ENCODE data around the gene SRP14.
"Not testable (repeated sequence)": the region's sequence is repeated elsewhere in the genome, so short reads cannot be mapped to it uniquely, and the experiment has no call there.

The SRP14 gene

DNA sequence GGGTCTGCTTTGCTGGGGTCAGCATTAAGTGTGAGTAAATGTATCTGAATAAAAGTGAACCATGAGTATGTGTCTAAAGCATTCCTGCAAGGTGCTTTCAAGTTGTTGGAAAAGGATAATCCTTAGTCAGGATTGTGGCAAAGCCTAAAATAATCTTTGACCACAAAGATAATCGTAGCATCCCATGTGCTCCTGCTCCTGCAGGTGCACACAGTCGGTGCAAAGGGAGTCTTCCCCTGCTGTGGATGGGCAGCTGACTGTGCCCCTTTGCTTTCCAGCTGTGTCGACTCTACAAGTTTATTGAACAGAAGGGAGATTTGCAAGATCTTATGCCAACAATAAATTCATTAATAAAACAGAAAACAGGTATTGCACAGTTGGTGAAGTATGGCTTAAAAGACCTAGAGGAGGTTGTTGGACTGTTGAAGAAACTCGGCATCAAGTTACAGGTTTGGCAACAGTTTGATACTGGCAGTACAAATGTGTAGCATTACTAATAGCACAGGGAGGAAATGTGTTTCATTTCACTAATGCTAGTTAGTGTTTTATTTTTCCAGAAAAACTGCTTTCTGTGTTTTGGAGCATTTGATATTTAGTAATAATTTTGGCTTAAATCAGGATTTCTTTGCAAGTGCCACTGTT is 22.6 kb downstream of the SRP14 start:
- DNase-seq: no peak

GRCh38 chr15:40014390-40014789 is 24.6 kb downstream of the SRP14 start:
- DNase-seq: no peak

DNA sequence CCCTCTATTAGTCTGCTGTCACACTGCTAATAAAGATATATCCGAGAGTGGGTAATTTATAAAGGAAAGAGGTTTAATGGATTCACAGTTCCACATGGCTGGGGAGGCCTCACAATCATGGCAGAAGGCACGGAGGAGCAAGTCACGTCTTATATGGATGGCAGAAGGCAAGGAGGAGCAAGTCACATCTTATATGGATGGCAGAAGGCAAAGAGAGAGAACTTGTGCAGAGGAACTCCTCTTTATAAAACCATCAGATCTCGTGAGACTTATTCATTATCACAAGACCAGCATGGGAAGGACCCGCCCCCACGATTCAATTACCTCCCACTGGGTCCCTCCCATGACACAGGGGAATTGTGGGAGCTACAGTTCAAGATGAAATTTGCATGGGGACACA is 25.6 kb downstream of the SRP14 start:
- DNase-seq: not testable (repeated sequence)

- no peak for DNase-seq
Measured at GRCh38 chr15:40011303-40011702, 27.7 kb downstream of the SRP14 start.

DNA sequence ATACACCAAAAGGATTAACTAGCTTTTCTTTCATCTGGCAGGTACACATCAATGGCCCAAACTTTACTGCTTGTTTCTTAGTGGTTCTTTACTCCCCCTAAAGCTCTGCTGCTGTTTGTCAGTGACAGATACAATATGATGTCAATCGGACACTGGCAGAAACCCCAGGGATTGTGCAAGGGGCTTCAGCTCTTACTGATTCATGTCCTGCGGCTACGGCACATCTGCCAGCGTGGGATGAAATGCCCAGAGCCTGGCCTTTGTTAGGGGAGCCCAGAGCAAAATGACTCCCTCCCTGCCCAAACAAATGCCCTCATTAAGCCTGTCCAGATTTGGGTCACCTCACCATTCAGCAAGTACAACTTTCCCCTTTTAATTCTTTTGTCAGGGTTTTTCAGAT is 28.3 kb downstream of the SRP14 start:
- DNase-seq: no peak

DNA sequence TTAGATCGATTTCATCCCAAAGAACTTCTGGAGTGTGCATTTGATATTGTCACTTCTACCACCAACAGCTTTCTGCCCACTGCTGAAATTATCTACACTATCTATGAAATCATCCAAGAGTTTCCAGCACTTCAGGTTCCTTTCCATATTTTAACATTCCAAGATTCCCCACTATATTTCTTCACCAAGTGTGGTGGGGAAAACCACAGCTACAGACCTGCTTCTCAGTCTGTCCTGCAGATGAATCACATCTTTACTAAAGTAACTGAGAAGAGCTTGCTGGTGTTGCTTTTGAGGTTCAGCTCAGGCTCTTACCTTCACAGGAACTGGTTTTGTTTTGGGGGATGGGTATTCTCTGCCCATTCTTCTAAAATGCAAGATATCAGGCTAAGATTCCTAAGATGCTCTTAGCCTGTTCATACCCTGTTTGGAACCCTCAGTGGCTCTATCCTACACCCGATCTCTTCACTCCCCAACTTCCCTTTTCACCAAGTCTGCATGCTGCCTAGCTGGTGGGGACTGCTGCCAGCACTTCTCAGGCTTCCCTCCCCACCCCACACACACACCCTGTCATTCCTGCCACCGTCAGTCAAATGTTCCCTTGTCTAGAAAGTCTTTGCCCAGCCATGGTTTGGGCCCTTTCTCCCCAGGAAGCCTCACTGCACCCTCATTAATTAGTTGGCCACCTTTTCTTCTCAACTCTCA is 30.8 kb downstream of the SRP14 start:
- DNase-seq: no peak

DNA sequence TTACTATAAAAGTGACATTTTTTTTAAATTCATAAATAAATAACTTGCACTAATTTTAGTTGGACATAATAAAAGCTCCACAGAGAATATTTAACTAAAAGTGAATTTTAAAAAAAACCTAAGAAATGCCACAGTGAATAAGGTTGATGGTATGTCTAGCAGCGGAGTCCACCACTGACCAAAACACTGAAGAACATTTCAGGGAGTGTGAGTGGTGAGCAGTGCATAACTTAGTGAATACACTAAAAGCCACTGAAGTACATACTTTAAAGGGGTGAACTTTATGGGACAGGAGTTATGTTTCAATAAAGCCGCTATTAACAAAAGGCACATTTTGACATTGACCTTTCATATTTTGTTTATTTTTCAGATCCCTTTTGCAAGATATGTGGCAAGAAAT is 32.3 kb downstream of the SRP14 start:
- no peak for DNase-seq

DNA sequence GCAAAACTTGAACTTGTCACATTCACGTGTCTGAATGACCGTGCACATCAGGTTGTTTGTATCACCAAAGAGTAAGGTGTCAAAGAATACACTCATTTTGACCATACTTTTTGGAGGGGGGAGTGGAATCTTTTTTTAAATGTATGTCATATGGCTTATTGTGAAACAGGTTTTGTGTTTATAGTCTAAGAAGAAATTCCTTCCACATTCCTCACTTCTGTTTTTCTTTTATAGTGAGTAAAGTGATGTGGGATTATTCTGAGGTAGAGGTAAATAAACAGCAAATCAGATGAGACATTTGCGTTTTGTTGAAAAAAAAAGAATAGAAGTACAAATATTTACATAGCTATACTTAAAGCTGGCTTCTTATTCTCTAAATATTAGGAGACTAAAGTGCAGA is 33.0 kb downstream of the SRP14 start:
- no peak for DNase-seq

- DNase-seq: no peak
Measured at GRCh38 chr15:40003116-40003916, 35.7 kb downstream of the SRP14 start.

- no peak for DNase-seq
Measured at GRCh38 chr15:40002295-40002694, 36.7 kb downstream of the SRP14 start.

- DNase-seq: no peak
Measured at GRCh38 chr15:39999538-40000200, 39.3 kb downstream of the SRP14 start.

GRCh38 chr15:39998511-39999077 is 40.4 kb downstream of the SRP14 start:
- DNase-seq: no peak

- no peak for DNase-seq
Measured at GRCh38 chr15:39997639-39998038, 41.3 kb downstream of the SRP14 start.

- DNase-seq: no peak
Measured at GRCh38 chr15:39997031-39997430, 42.0 kb downstream of the SRP14 start.

GRCh38 chr15:39996228-39996627 is 42.8 kb downstream of the SRP14 start:
- not testable (repeated sequence) for DNase-seq

DNA sequence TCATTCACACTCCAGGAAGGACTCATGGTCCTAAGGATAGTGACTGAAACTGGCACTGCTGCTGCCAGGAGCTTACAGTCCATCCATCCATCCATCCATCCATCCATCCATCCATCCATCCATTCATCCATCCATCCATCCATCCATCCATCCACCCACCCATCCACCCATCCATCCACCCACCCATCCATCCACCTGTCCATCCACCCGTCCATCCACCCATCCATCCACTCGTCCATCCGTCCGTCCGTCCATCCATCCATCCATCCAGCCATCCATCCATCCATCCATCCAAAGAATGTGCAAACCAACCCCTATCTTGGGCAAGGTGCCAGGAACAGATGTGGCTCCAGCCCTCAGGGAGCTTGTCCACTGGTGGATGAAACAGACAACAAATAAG is 46.0 kb downstream of the SRP14 start:
- DNase-seq: not testable (repeated sequence)

DNA sequence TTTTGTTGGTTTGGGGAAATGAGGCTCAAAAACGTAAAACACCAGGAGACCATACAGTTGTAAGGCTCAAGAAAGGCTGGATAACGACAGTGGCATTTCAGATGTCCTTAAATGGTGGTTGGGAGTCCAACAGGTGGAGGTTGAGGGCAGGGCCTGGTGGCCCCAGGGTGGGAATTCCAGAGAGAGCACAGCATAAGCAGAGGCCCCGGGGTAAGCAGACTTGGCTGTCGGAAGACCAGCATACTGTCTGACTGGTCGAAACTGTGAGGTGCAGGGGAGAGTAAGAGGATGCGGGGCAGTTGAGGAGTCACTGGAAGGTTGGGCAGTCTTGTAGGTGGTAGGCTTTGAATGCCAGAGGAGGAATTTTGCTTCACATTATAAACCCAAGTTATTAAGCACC is 48.3 kb downstream of the SRP14 start:
- DNase-seq: no peak

- DNase-seq: no peak
Measured at GRCh38 chr15:39987821-39988220, 51.2 kb downstream of the SRP14 start.
